ENCODE data around the gene ATG16L1.

The ATG16L1 gene

DNA sequence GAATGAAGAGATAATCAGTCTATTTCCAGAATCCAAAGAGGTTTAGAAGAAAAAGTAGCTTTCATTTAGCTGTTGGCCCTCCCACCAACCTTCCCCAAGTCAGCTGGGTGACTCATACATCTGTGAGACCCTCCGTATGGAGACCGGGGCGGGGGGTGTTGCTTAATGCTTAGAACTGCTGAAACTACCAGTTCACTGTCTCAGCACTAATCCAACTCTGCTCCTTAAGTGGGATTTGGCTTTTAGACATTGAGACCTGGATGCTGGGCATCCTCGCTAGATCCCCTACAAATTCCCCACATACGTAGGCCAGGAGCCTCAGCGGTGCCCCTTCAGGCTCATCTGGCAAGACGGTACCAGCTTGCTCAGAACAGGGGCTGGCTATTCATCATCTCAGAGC, 56.1 kb downstream of the ATG16L1 start, which contains the start of gene SAG:
Gene SAG, plus strand, starts transcription at position 252 of the 400 bp plus-strand sequence. CDS start 1,374 bp downstream, outside the sequence.
- no peaks in the 10 kb centered on the region for H3K9me3 ChIP-seq (ENCODE audit: low read length)
- H3K9ac ChIP-seq (ENCODE audit: low read length) = no peak within 1 kb of the TSS
- no peak within 1 kb of the TSS for H3K27ac ChIP-seq (ENCODE audit: low read depth, low read length, poor library complexity, severe bottlenecking)
- no peaks in the 10 kb centered on the region for H4K20me1 ChIP-seq (ENCODE audit: insufficient read depth, low read length)
- no peaks in the 10 kb centered on the region for H3K79me2 ChIP-seq (ENCODE audit: insufficient read depth, low read length)
- no peaks in the 10 kb centered on the region for H3K36me3 ChIP-seq (ENCODE audit: insufficient read depth, low read length)
- H3K4me2 ChIP-seq (ENCODE audit: low read length) = no peak within 1 kb of the TSS
- no peaks in the 10 kb centered on the region for H3K4me1 ChIP-seq (ENCODE audit: insufficient read depth, low read length, severe bottlenecking)
- no peaks in the 10 kb centered on the region for H3K9me2 ChIP-seq (ENCODE audit: low read depth, low read length)
- H3F3A ChIP-seq (ENCODE audit: insufficient read depth, low read length) = no peaks in the 10 kb centered on the region
- no peak within 1 kb of the TSS for H2AFZ ChIP-seq (ENCODE audit: low read length)
- TF ChIP-seq, protein P1, sequence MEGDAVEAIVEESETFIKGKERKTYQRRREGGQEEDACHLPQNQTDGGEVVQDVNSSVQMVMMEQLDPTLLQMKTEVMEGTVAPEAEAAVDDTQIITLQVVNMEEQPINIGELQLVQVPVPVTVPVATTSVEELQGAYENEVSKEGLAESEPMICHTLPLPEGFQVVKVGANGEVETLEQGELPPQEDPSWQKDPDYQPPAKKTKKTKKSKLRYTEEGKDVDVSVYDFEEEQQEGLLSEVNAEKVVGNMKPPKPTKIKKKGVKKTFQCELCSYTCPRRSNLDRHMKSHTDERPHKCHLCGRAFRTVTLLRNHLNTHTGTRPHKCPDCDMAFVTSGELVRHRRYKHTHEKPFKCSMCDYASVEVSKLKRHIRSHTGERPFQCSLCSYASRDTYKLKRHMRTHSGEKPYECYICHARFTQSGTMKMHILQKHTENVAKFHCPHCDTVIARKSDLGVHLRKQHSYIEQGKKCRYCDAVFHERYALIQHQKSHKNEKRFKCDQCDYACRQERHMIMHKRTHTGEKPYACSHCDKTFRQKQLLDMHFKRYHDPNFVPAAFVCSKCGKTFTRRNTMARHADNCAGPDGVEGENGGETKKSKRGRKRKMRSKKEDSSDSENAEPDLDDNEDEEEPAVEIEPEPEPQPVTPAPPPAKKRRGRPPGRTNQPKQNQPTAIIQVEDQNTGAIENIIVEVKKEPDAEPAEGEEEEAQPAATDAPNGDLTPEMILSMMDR (IDR thresholded peaks at IDR 0.05; ENCODE audit: low read length) = no peak
- no peak for TF ChIP-seq EZH2 (IDR thresholded peaks at IDR 0.05; ENCODE audit: borderline replicate concordance, low read length)
- no peak within 1 kb of the TSS for H3K4me3 ChIP-seq (ENCODE audit: low read depth, low read length, poor library complexity, severe bottlenecking)
- no peaks in the 10 kb centered on the region; the same call in 1 of the 2 replicates for H3K27me3 ChIP-seq (ENCODE audit: insufficient read depth, low read length)

DNA sequence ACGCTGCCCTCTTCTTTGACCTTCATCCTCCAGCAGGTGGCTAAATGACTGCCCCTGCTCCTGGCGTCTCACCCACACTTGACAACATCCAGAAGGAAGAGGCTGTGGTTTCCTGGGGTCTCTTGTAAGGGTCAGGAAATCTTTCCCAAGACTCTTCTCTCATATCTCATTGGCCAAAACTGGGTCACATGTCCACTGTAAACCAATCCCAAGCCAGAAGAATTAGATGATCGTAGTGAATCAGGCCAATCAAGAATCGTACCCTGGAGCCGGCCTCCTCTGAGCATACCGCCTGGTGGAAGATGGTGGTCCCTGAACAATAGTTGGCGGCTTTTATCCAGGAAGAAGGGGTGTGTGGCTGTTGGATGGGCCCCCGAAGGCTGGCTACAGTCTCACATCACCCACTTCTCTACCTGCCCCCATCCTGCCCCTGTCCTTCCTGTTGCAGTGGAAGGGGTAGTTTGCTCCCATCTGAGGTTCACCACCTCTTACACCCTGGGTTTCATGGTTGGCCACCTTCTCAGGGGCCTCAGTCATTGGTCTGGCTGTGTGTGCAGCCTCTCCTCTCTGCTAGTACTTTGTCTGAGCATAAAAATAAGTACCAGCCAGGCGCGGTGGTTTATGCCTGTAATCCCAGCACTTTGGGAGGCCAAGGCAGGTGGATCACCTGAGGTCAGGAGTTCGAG, 59.9 kb downstream of the ATG16L1 start:
- Histone ChIP-seq H3K27ac (ENCODE audit: low read depth, low read length, poor library complexity, severe bottlenecking) (no peak overlapping the region), H3K9me3 (ENCODE audit: low read length) (no peaks in the 10 kb centered on the region), H3F3A (ENCODE audit: insufficient read depth, low read length) (no peaks in the 10 kb centered on the region), H4K20me1 (ENCODE audit: insufficient read depth, low read length) (no peaks in the 10 kb centered on the region), H3K4me1 (ENCODE audit: insufficient read depth, low read length, severe bottlenecking) (no peaks in the 10 kb centered on the region), H3K79me2 (ENCODE audit: insufficient read depth, low read length) (no peaks in the 10 kb centered on the region), H2AFZ (ENCODE audit: low read length) (no peak overlapping the region), H3K9ac (ENCODE audit: low read length) (no peak overlapping the region), H3K36me3 (ENCODE audit: insufficient read depth, low read length) (no peaks in the 10 kb centered on the region), H3K4me3 (ENCODE audit: low read depth, low read length, poor library complexity, severe bottlenecking) (no peak overlapping the region), H3K27me3 (ENCODE audit: insufficient read depth, low read length) (no peaks in the 10 kb centered on the region; the same call in 1 of the 2 replicates), H3K4me2 (ENCODE audit: low read length) (no peak overlapping the region), H3K9me2 (ENCODE audit: low read depth, low read length) (no peaks in the 10 kb centered on the region)
- no peak for TF ChIP-seq EZH2 (IDR thresholded peaks at IDR 0.05; ENCODE audit: borderline replicate concordance, low read length)
- TF ChIP-seq, protein P1 (IDR thresholded peaks at IDR 0.05; ENCODE audit: low read length) = no peak

DNA sequence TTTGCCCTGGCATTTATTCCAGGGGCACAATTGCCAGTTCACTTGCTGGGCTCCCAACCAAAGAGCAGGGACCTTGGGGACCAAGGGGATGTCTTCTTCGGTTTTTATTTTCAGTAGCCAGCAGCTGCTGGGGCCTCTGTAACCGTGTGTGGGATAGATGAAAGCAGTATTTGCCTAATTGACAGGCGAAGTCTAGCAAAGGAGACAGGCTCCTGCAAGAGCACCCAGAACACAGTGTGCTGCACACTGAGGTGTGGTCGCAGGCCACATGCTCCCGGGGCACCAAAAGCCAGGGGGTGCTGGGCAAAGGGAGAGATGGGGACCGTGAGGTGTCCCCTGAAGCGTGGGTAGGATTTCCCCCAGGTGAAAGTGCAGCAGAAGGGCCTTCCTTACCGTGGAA, 61.4 kb downstream of the ATG16L1 start:
- H3K79me2 ChIP-seq (ENCODE audit: insufficient read depth, low read length) = no peaks in the 10 kb centered on the region
- no peak overlapping the region for H3K27ac ChIP-seq (ENCODE audit: low read depth, low read length, poor library complexity, severe bottlenecking)
- TF ChIP-seq EZH2 (IDR thresholded peaks at IDR 0.05; ENCODE audit: borderline replicate concordance, low read length) = no peak
- TF ChIP-seq, protein P1 (IDR thresholded peaks at IDR 0.05; ENCODE audit: low read length) = no peak
- no peak overlapping the region for H3K9ac ChIP-seq (ENCODE audit: low read length)
- H3K27me3 ChIP-seq (ENCODE audit: insufficient read depth, low read length) = no peaks in the 10 kb centered on the region; the same call in 1 of the 2 replicates
- H3K4me2 ChIP-seq (ENCODE audit: low read length) = no peak overlapping the region
- no peaks in the 10 kb centered on the region for H3K36me3 ChIP-seq (ENCODE audit: insufficient read depth, low read length)
- no peaks in the 10 kb centered on the region for H4K20me1 ChIP-seq (ENCODE audit: insufficient read depth, low read length)
- no peaks in the 10 kb centered on the region for H3K4me1 ChIP-seq (ENCODE audit: insufficient read depth, low read length, severe bottlenecking)
- H3K9me2 ChIP-seq (ENCODE audit: low read depth, low read length) = no peaks in the 10 kb centered on the region
- H3K4me3 ChIP-seq (ENCODE audit: low read depth, low read length, poor library complexity, severe bottlenecking) = no peak overlapping the region
- H2AFZ ChIP-seq (ENCODE audit: low read length) = no peak overlapping the region
- H3F3A ChIP-seq (ENCODE audit: insufficient read depth, low read length) = no peaks in the 10 kb centered on the region
- H3K9me3 ChIP-seq (ENCODE audit: low read length) = no peaks in the 10 kb centered on the region

Measured in OCI-LY1 (cell line).